ENCODE measurements around the gene RHOH. TPM values are rescaled to one million over a fixed set of nuclear protein-coding genes. Genes with fewer than 3 reads are reported as not detected.
"Not testable (repeated sequence)": the region's sequence is repeated elsewhere in the genome, so short reads cannot be mapped to it uniquely, and the experiment has no call there.

The RHOH gene
- total RNA-seq, 4 donors from 2014 or later: 0.91 to 3.5 (median 1.5) TPM

DNA sequence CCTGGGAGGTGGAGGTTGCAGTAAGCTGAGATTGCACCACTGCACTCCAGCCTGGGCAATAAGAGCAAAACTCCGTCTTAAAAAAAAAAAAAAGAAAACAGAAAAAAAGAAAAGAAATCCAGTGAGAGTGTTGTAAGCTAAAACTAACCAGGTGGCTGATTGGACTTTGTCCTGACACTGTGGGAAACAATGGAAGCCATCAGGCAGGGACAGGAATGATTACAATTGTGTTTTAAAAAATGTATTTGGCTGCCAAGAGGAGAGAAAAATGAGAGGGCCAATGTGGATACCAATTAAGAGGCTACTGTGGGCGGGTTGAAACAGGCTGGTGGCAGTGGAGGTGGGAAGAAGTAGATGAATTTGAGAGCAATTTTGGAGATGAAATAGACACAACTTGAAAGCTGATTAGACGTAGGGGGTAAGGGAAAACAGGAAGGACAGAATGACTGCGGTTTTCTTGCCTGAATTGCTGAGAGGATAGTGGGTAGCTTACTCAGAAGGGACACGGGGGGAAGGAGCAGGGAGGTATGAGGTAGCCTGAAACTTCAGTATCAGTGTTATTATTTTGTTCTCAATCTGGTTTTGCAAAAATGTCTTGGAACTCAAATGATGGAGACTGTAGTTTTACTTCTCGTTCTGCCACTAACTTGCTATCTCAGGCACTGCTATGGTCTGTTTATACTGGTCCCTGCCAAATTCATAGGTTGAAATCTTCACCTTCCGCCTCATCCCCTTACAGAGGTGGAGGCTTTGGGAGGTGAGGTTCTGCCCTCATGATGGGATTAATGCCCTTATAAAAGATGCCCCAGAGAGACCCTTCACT is 92.7 kb downstream of the RHOH start:
- Histone ChIP-seq H3K9me3 (no peaks in the 10 kb centered on the region), H3K4me3 (no peak overlapping the region), H3K27ac (no peak overlapping the region), H3K4me1 (no peaks in the 10 kb centered on the region), H3K27me3 (no peaks in the 10 kb centered on the region), H3K36me3 (no peaks in the 10 kb centered on the region)
- TF ChIP-seq POLR2AphosphoS5 (IDR thresholded peaks at IDR 0.05): no peak
- no peak for TF ChIP-seq EP300 (IDR thresholded peaks at IDR 0.05)
- no peak for TF ChIP-seq POLR2A (IDR thresholded peaks at IDR 0.05)
- TF ChIP-seq, protein P1, sequence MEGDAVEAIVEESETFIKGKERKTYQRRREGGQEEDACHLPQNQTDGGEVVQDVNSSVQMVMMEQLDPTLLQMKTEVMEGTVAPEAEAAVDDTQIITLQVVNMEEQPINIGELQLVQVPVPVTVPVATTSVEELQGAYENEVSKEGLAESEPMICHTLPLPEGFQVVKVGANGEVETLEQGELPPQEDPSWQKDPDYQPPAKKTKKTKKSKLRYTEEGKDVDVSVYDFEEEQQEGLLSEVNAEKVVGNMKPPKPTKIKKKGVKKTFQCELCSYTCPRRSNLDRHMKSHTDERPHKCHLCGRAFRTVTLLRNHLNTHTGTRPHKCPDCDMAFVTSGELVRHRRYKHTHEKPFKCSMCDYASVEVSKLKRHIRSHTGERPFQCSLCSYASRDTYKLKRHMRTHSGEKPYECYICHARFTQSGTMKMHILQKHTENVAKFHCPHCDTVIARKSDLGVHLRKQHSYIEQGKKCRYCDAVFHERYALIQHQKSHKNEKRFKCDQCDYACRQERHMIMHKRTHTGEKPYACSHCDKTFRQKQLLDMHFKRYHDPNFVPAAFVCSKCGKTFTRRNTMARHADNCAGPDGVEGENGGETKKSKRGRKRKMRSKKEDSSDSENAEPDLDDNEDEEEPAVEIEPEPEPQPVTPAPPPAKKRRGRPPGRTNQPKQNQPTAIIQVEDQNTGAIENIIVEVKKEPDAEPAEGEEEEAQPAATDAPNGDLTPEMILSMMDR (IDR thresholded peaks at IDR 0.05): no peak
- DNase-seq (ENCODE audit: low spot score in 2 of 2): no peak
- WGBS: 54% methylated on average over 7 of the region's 7 CpGs

DNA sequence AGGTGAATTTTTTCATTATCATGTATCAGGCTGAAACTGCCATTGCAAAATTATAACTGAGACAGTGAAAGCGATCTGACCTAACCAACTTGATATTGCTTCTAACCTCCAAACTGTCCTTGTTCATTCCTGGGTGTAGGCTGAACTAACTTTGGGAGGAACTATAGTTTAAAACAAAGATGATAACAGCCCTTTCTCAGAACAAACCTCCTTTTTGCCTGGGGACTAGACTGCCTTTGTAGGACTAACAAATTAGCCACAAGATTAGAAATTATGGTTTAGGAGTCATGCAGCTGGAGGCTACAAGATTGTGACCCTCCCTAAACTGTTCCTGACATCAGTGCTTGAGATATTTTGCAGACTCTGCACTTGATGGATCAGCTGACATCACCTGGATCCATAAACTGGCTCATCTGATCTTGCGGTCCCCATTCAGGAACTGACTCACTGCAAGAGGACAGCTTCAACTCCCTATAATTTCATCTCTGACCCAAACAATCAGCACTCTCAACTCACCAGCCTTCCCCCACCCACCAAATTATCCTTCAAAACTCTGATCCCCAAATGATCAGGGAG is 93.9 kb downstream of the RHOH start:
- H3K4me3 ChIP-seq; H3K27me3 ChIP-seq; H3K4me1 ChIP-seq; DNase-seq (ENCODE audit: low spot score in 2 of 2); H3K27ac ChIP-seq; H3K9me3 ChIP-seq; H3K36me3 ChIP-seq: not testable (repeated sequence)
- 77% methylated on average over 2 of the region's 2 CpGs for WGBS

DNA sequence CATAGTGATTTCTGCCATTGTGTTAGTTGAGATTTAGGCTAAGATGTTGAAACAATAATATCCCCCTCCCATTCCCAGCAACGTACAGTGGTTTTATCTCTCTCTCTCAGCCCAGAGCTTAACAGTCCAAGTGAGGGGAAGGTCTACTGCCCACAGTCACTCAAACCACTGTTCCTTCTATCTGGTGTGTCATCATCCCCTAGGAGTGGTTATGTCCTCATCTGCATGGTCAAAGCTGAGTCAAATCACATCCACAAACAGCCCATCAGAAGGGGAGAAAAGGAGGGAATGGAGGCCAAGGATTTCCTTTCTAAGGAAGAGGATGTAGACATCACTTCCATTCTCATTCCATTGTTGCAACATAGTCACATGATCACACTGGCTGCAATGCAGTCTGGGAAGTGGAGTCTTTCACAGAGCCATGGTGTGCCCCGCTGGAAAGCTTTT is 95.5 kb downstream of the RHOH start:
- Histone ChIP-seq H3K27me3 (no peaks in the 10 kb centered on the region), H3K9me3 (no peaks in the 10 kb centered on the region), H3K4me1 (no peaks in the 10 kb centered on the region), H3K36me3 (no peaks in the 10 kb centered on the region), H3K4me3 (no peak overlapping the region), H3K27ac (no peak overlapping the region)
- TF ChIP-seq, protein P1 (IDR thresholded peaks at IDR 0.05): no peak
- TF ChIP-seq EP300 (IDR thresholded peaks at IDR 0.05) (no peak), POLR2AphosphoS5 (IDR thresholded peaks at IDR 0.05) (no peak), POLR2A (IDR thresholded peaks at IDR 0.05) (no peak)
- DNase-seq (ENCODE audit: low spot score in 2 of 2): no peak
- WGBS: 87% methylated on average over 2 of the region's 2 CpGs

DNA sequence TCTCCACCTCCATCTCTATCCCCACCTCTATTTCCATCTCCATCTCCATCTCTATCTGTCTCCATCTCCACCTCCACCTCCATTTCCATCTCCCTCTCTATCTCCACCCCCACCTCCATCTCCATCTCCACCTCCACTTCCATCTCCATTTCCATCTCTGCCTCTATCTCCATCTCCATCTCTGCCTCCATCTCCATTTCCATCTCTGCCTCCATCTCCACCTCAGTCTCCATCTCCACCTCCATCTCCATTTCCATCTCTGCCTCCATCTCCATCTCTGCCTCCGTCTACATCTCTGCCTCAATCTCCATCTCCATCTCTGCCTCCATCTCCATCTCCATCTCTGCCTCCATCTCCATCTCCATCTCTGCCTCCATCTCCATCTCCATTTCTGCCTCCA is 97.5 kb downstream of the RHOH start:
- TF ChIP-seq EP300 (IDR thresholded peaks at IDR 0.05) (no peak), POLR2A (IDR thresholded peaks at IDR 0.05) (no peak), POLR2AphosphoS5 (IDR thresholded peaks at IDR 0.05) (no peak)
- TF ChIP-seq, protein P1 (IDR thresholded peaks at IDR 0.05): no peak
- H3K27ac ChIP-seq: no peak overlapping the region
- H3K4me1 ChIP-seq: no peaks in the 10 kb centered on the region
- H3K36me3 ChIP-seq: no peaks in the 10 kb centered on the region
- no peak for DNase-seq (ENCODE audit: low spot score in 2 of 2)
- no peak overlapping the region for H3K4me3 ChIP-seq
- whole genome bisulfite sequencing: 89% methylated on average over 1 of the region's 1 CpG
- no peaks in the 10 kb centered on the region for H3K27me3 ChIP-seq
- H3K9me3 ChIP-seq: no peaks in the 10 kb centered on the region

DNA sequence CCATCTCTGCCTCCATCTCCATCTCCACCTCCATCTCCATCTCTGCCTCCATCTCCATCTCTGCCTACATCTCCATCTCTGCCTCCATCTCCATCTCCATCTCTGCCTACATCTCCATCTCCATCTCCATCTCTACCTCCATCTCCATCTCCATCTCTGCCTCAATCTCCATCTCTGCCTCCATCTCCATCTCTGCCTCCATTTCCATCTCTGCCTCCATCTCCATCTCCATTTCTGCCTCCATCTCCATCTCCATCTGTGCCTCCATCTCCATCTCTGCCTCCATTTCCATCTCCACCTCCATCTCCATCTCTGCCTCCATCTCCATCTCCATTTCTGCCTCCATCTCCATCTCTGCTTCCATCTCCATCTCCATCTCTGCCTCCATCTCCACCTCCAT is 98.2 kb downstream of the RHOH start:
- H3K4me1 ChIP-seq; H3K4me3 ChIP-seq; H3K27me3 ChIP-seq; H3K9me3 ChIP-seq; H3K36me3 ChIP-seq; DNase-seq (ENCODE audit: low spot score in 2 of 2); H3K27ac ChIP-seq: not testable (repeated sequence)

DNA sequence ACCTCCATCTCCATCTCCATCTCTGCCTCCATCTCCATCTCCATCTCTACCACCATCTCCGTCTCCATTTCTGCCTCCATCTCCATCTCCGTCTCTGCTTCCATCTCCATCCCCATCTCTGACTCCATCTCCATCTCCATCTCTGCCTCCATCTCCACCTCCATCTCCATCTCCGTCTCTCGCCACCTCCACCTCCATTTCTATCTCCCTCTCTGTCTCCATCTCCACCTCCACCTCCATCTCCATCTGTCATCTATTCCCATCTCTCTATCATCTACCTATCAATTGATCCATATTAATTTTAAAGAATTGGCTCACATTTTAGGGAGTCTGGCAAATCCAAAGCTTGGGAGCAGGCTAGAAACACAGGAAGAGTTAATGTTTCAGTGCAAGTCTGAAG is 98.7 kb downstream of the RHOH start:
- no peaks in the 10 kb centered on the region for H3K27me3 ChIP-seq
- WGBS: 95% methylated on average over 4 of the region's 4 CpGs
- no peak overlapping the region for H3K27ac ChIP-seq
- no peaks in the 10 kb centered on the region for H3K4me1 ChIP-seq
- H3K9me3 ChIP-seq: no peaks in the 10 kb centered on the region
- no peak for TF ChIP-seq POLR2AphosphoS5 (IDR thresholded peaks at IDR 0.05)
- no peak for TF ChIP-seq EP300 (IDR thresholded peaks at IDR 0.05)
- TF ChIP-seq, protein P1 (IDR thresholded peaks at IDR 0.05): no peak
- no peak for TF ChIP-seq POLR2A (IDR thresholded peaks at IDR 0.05)
- no peak overlapping the region for H3K4me3 ChIP-seq
- no peak for DNase-seq (ENCODE audit: low spot score in 2 of 2)
- H3K36me3 ChIP-seq: no peaks in the 10 kb centered on the region

Other genes starting within 250 kb of the RHOH start
- 10 to 100 TPM; 52.4 to 89.6 (median 68.9) TPM for gene PDS5A, start 219.1 kb upstream of the RHOH start, total RNA-seq
- 10 to 100 TPM in 2 of 4 donors, 1 to 10 TPM in 2; 7.8 to 23.7 (median 10.3) TPM for gene N4BP2, start 140.2 kb upstream of the RHOH start, total RNA-seq
- gene CHRNA9, start 138.3 kb downstream of the RHOH start, total RNA-seq: 1 to 10 TPM in 1 of 4 donors, under 1 TPM in 2, not detected in 1; 0.34 to 2.4 (median 0.38) TPM

Data from suprapubic skin (tissue), 4 donors.